ENCODE measurements around the gene SLAIN2.
A peak's percentile ranks its signal among the peaks of the same experiment; 100 is the strongest.

The SLAIN2 gene

DNA sequence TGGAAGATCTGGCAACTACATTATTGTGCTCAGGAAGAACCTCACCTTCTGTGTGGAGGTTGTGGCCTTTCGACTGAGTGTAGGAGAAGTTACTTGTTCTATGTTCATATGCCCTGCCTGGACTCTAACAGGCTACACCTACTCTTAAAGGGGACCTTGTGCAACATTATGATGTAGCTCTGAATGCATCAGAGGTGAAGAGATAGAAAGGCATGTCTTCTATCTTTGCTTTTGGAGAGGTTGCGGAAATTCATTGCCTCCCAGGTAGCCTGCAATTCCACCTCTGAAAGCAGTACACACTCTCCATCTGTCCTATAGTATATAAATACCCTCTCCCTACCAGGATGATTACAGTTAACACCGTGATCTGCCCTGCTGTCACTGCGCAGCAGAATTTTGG, 7.1 kb upstream of the SLAIN2 start:
- no peak for DNase-seq (ENCODE audit: low read depth in 2 of 2, low spot score in 1 of 2)

DNA sequence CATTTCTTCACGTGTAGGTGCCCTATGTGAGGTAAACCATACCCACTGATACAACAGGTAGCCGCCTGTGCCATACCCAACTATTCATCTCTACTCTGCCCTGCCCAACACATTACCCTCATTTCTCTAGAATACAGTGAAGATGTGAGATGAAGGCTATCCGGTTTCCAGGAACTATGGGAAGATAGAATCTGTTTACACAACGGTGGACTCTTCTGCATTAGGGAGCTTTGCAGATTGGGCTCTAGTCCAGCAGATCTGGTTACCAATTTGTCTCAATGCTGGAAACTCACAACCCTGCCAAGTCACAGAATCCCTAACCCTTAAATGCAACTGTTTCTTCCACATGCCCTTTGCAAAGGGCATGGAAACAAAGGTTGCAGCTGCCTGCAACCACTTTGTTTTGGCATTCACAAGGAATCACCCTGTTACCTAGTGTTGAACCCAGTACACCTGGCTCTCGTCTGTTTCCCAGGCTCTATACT, 6.4 kb upstream of the SLAIN2 start:
- DNase-seq (ENCODE audit: low read depth in 2 of 2, low spot score in 1 of 2) = no peak

- no peak for DNase-seq (ENCODE audit: low read depth in 2 of 2, low spot score in 1 of 2)
These were observed 5.0 kb upstream of the SLAIN2 start for GRCh38 chr4:48336146-48336870.

- no peak for DNase-seq (ENCODE audit: low read depth in 2 of 2, low spot score in 1 of 2)
These were observed 3.6 kb upstream of the SLAIN2 start for GRCh38 chr4:48337731-48338130.

- no peak for DNase-seq (ENCODE audit: low read depth in 2 of 2, low spot score in 1 of 2)
These were observed 1.7 kb upstream of the SLAIN2 start for GRCh38 chr4:48339642-48340041.

GRCh38 chr4:48340276-48340964, 909 bp upstream of the SLAIN2 start:
- DNase-seq (ENCODE audit: low read depth in 2 of 2, low spot score in 1 of 2) = no peak

DNA sequence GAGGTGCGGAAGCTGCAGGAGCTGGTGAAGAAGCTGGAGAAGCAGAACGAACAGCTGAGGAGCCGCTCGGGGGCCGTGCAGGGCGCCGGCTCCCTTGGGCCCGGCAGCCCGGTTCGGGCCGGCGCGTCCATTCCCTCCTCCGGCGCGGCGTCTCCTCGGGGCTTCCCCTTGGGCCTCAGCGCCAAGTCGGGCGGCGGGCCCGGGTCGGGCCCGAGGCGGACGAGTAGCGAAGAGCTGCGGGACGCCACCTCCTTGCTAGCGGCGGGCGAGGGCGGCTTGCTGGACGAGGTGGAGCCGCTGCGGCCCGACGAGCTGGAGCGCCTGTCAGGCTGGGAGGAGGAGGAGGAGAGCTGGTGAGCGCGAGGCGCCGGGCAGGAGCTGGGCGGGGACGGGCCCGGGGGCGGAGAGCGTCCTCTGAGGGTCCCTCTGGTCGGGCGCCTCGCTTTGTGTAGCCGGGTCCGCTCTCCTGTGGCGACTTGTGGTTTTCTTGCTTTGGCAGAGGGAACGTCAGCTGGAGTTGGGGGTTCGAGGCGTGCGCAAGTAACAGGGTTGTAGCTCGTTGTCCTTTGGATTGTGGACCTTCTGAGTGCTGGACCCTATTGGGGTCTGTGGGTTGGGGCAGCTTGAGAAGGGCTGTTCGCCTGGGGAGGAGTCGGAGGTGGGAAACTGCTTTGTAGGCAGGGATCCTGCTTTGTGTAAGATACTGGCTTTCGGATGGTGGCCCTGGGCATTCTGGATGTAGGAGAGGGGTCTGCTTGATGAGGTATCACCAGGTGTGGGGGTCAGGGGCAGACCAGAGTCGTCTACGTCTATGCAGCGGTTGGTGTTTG, 662 bp downstream of the SLAIN2 start:
- DNase-seq (ENCODE audit: low read depth in 2 of 2, low spot score in 1 of 2) = peak in 1 of 2 donors; percentile 12

GRCh38 chr4:48342606-48342880, 1.2 kb downstream of the SLAIN2 start:
- no peak for DNase-seq (ENCODE audit: low read depth in 2 of 2, low spot score in 1 of 2)

- DNase-seq (ENCODE audit: low read depth in 2 of 2, low spot score in 1 of 2) = no peak
These were observed 1.7 kb downstream of the SLAIN2 start for GRCh38 chr4:48343035-48343434.

DNA sequence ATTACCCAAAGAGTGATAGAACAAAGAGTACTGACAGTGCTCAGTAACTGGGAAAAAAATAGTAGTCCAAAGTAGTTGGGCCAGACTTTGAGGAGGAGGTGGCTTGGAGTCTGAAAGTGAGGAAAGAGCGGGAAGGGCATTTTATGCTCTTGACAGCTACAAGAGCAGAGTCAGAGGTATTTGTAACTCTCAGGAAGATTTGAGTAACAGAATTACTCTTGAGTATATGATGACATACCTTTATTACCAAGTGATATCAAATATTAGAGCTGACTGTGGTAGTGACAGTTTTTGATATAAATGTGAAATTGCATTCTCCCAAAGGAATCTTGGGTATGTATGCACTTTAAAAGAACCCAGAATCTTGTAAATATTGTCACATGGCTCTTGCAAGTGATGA, 2.2 kb downstream of the SLAIN2 start:
- no peak for DNase-seq (ENCODE audit: low read depth in 2 of 2, low spot score in 1 of 2)

GRCh38 chr4:48345542-48345941, 4.2 kb downstream of the SLAIN2 start:
- DNase-seq (ENCODE audit: low read depth in 2 of 2, low spot score in 1 of 2) = no peak

- no peak for DNase-seq (ENCODE audit: low read depth in 2 of 2, low spot score in 1 of 2)
These were observed 5.3 kb downstream of the SLAIN2 start for GRCh38 chr4:48346594-48346993.

DNA sequence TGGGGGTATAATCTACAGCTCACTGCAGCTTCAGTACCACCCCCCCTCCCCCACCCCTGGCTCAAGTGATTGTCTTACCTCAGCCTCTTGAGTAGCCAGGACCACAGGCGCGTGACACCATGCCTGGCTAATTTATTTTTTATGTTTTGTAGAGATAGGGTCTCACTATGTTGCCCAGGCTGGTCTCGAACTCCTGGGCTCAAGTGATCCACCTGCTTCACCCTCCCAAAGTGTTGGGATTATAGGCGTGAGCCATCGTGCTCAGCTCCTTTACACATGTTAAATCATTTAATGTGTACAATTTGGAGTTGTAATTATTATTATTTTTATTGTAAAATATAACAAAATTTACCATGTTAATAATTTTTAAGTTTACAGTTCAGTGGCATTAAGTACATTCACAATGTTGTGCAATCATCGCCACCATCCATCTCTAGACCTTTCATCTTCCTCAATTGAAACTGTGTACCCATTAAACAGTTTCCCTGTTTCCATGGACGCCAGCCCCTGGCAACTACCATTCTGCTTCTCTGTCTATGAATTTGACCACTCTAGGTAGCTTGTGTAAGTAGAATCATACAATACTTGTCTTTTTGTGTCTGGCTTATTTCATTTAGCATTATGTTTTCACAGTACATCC, 6.1 kb downstream of the SLAIN2 start:
- DNase-seq (ENCODE audit: low read depth in 2 of 2, low spot score in 1 of 2) = no peak

DNA sequence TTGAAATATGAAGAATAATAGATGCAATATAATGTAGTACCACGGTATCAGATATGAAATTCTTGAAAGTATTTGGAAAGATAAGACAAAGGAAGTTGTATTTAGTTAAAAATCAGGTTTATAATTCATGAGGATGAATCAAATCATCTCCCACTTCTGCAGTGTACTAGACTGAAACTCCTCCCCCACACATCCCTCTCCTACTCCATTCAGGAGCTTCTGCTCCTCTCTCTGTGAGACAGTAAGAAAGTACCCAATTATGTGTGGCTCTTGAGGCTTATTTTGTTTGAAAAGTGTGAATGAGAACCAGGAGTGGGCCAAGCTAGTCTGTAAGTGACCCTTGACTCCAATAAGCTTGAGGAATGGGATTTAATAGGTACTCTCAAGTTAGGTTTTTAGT, 9.5 kb downstream of the SLAIN2 start:
- no peak for DNase-seq (ENCODE audit: low read depth in 2 of 2, low spot score in 1 of 2)

DNA sequence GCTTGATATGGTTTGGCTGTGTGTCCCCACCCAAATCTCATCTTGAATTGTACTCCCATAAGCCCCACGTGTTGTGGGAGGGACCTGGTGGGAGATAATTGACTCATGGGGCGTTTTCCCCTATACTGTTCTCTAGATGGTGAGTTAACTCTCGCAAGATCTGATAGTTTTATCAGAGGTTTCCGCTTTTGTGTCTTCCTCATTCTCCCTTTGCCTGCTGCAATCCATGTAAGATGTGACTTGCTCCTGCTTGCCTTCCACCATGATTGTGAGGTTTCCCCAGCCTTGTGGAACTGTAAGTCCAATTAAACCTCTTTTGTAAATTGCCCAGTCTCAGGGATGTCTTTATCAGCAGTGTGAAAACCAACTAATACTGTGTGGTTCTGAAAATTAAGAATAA, 11.5 kb downstream of the SLAIN2 start:
- no peak for DNase-seq (ENCODE audit: low read depth in 2 of 2, low spot score in 1 of 2)

DNA sequence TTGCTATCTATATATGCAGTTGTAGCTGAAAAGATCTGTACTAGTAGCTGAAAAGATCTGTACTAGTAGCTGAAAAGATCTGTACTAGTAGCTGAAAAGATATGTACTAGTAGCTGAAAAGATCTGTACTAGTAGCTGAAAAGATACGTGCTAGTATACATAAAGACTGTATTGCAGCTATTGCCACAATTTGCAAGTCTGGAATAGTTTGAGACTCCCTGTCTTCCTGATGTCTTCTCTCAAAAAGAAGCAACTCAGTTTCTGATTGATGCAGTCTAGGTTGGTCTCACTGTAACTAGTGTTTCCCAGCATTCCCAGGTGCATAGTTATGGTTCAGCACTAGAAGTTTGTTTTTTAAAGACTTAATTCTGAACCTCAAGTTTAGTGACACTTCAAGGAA, 15.0 kb downstream of the SLAIN2 start:
- no peak for DNase-seq (ENCODE audit: low read depth in 2 of 2, low spot score in 1 of 2)

GRCh38 chr4:48360285-48361011, 19.1 kb downstream of the SLAIN2 start:
- no peak for DNase-seq (ENCODE audit: low read depth in 2 of 2, low spot score in 1 of 2)

- no peak for DNase-seq (ENCODE audit: low read depth in 2 of 2, low spot score in 1 of 2)
These were observed 19.7 kb downstream of the SLAIN2 start for GRCh38 chr4:48361012-48361400.

DNA sequence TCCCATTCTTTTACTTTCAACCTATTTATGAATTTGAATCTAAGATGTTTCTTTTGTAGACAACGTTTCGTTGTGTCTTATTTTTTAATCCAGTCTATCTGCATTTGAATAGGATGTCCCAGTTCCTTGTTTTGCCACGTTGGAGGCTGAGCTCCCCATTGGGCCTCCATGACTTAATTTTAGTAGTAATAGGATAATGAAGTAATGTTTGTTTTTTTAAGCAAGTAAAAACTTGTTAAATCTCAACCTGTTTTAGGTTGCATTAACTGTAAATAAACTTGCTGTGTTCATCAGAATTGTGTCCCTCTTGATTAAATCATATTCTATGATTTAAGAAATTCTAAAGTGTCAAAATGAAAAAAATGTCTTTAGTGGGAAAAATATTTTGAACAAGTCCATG, 25.3 kb downstream of the SLAIN2 start:
- DNase-seq (ENCODE audit: low read depth in 2 of 2, low spot score in 1 of 2) = no peak

DNA sequence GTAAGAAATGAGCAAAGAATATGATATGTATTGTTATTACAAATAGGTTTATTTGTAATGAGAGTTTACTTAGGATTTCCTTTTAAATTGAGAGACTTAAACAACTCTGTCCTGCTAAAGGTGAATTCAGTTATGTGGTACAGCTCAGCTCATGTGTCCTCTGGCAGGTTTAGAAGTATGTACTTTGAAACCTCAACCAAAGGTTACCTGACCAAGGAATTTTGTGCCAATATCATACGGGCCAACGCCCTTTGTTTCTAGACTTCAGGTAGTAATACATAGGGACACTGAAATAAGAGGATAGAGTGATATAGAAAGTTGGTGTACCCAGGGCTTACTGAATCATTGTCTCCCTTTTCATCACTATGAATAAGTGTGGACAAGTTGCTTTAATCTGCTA, 25.7 kb downstream of the SLAIN2 start:
- DNase-seq (ENCODE audit: low read depth in 2 of 2, low spot score in 1 of 2) = no peak

- no peak for DNase-seq (ENCODE audit: low read depth in 2 of 2, low spot score in 1 of 2)
These were observed 27.1 kb downstream of the SLAIN2 start for GRCh38 chr4:48368389-48368788.
